Measurements from ENCODE around the gene ADGRG1. TPM values are rescaled to one million over a fixed set of nuclear protein-coding genes. Genes with fewer than 3 reads are reported as not detected.
"Not testable (repeated sequence)": the region's sequence is repeated elsewhere in the genome, so short reads cannot be mapped to it uniquely, and the experiment has no call there.

ADGRG1 gene
- total RNA-seq, 2 donors from 2014 or later, result 28.0 to 28.5 TPM

DNA sequence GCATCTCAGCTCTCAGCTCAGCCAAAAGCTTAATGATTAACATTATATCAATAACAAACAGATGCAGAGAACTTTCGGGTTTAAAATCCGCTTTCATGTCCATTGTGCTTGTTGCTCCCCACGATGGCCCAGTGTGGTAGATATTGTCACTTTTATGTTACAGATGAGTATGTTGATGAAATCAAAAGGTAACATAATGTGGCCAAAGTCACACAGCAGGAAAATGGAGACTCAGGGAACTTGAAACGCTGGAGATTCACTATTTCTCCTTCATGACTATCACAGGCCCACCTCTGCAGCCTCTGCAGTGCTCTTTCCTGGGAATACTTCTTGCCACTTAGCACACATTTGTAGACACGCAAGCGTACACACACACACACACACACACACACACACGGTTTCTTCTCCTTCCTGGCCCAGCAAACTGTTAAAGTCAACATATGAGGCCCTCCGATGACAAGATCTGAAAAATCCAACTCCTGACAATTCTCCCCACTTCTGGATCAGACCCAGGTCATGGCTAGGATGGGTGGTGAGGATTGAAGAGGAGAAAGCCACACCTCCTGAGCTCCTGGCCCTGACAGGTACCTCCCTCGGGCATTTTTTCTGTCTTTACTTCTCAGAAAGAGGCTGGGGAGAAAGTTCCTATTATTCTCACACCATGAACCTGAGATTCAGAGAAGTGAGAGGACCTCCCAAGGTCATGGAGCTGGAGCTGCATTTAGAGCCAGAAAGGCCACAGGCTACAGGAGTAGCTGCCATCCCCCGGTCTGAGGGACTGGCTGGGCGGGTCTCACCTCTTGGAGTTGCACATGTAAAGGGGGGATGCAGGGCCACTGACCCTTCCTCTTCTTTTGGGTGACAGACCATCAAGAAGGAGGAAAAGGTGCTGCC is 75.8 kb downstream of the ADGRG1 start:
- intact Hi-C loops (cut with DNase I), result no loop called here
- no peak for DNase-seq (ENCODE audit: low spot score)

- DNase-seq (ENCODE audit: low spot score), result peak; percentile 11
- intact Hi-C loops (cut with DNase I), result no loop called here
Measured at GRCh38 chr16:57704905-57705852, 76.7 kb downstream of the ADGRG1 start.

DNA sequence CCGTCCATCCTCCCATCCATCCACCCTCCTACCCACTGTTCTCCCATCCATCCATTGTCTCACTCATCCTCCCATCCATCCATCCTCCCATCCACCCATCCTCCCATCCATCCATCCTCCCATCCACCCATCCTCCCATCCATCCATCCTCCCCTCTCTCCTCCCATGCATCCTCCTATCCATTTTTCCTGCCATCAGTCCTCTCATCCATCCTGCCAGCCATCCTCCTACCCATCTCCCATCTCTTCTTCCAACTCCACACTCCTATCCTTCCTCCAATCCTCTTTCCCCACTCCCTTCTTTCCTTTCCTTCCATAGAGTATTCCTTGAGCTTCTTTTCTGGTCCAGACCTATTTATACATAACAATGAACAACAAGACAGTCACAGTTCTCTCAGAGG is 78.3 kb downstream of the ADGRG1 start:
- intact Hi-C loops (cut with DNase I), result no loop called here
- no peak for DNase-seq (ENCODE audit: low spot score)

GRCh38 chr16:57707331-57707730 is 78.9 kb downstream of the ADGRG1 start:
- intact Hi-C loops (cut with DNase I), result no loop called here
- peak; percentile 59 for DNase-seq (ENCODE audit: low spot score)

- peak; percentile 20 for DNase-seq (ENCODE audit: low spot score)
- intact Hi-C loops (cut with DNase I), result loop anchor here in 1 of 2 donors (1.0 kb wide), 1 partner anchor 40 kb away; the partner anchor contains the start of gene ADGRG3
Measured at GRCh38 chr16:57708168-57708567, 79.7 kb downstream of the ADGRG1 start.

GRCh38 chr16:57709663-57710062 is 81.2 kb downstream of the ADGRG1 start:
- DNase-seq (ENCODE audit: low spot score), result no peak
- intact Hi-C loops (cut with DNase I), result no loop called here

DNA sequence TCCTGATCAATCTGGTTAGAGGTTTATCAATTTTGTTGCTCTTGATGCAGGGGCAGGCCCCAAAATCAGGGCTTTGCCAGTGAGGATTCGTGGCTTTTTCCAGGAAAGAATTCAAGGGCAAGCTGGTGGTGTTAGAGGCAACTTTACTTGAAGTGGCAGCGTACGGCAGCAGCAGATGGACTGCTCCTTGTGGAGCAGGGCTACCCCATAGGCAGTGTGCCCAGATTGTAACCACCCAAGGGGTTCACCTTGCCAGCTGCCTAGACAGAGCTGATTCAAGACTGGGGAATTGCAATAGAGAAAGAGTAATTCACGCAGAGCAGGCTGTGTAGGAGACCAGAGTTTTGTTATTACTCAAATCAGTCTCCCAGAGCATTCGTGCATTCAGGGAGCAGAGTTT is 82.9 kb downstream of the ADGRG1 start:
- DNase-seq (ENCODE audit: low spot score), result no peak

DNA sequence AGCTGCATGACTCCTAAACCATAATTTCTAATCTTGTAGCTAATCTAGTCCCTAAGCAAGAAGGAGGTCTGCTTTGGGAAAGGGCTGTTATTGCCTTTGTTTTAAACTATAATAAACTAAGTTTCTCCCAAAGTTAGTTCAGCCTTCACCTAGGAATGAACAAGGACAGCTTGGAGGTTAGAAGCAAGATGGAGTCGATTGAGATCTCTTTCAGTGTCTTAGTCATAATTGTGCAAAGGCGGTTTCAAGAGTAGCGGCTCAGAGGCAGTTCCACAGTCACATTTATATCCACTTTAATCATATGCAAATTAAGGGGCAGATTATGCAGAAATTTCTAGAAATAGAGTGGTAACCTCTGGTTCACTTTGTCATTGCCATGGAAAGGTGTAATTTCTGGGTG is 83.6 kb downstream of the ADGRG1 start:
- DNase-seq (ENCODE audit: low spot score), result no peak
- intact Hi-C loops (cut with DNase I), result no loop called here

More for the DNA sequence above, 82.9 kb downstream of the ADGRG1 start:
- intact Hi-C loops (cut with DNase I), result no loop called here

GRCh38 chr16:57712569-57712968 is 84.1 kb downstream of the ADGRG1 start:
- peak; percentile 15 for DNase-seq (ENCODE audit: low spot score)

GRCh38 chr16:57713596-57713995 is 85.2 kb downstream of the ADGRG1 start:
- DNase-seq (ENCODE audit: low spot score), result no peak
- intact Hi-C loops (cut with DNase I), result no loop called here

More at GRCh38 chr16:57712569-57712968, 84.1 kb downstream of the ADGRG1 start:
- intact Hi-C loops (cut with DNase I), result not testable (repeated sequence)

DNA sequence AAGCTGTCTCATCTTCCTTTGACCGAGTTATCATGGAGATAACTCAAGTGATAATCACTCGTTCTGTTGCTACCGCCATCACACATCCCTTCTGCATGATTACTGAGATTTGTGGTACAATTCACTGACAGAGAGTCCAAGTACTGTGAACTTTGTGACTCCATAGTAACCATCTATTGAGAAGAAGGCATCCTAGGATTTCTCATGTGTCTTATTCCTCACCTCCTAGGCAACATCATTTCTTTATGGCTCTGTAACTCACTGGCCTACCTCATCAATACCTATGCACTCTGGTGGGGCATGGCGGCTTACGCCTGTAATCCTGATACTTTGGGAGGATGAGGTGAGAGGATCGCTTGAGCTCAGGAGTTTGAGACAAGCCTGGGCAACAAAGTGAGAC is 85.6 kb downstream of the ADGRG1 start:
- intact Hi-C loops (cut with DNase I), result no loop called here
- DNase-seq (ENCODE audit: low spot score), result no peak

Other genes starting within 250 kb of the ADGRG1 start
- gene CCL17, start 223.9 kb upstream of the ADGRG1 start, total RNA-seq, result not detected
- 10 to 100 TPM; 23.5 to 33.4 TPM for gene CIAPIN1, start 181.2 kb upstream of the ADGRG1 start, total RNA-seq
- gene COQ9, start 181.2 kb upstream of the ADGRG1 start, total RNA-seq, result 10 to 100 TPM; 30.1 to 39.6 TPM
- 10 to 100 TPM; 39.4 to 40.3 TPM for gene POLR2C, start 166.0 kb upstream of the ADGRG1 start, total RNA-seq
- gene DOK4, start 142.1 kb upstream of the ADGRG1 start, total RNA-seq, result 10 to 100 TPM; 29.2 to 31.1 TPM
- 10 to 100 TPM; 16.9 to 18.3 TPM for gene CCDC102A, start 92.1 kb upstream of the ADGRG1 start, total RNA-seq
- gene ADGRG5, start 86.0 kb upstream of the ADGRG1 start, total RNA-seq, result under 1 TPM; 0.05 to 0.32 TPM
- gene ADGRG3, start 39.7 kb downstream of the ADGRG1 start, total RNA-seq, result 10 to 100 TPM in 1 of 2 donors, 1 to 10 TPM in 1; 6.8 to 10.4 TPM
- not detected for gene DRC7, start 66.2 kb downstream of the ADGRG1 start, total RNA-seq
- gene KATNB1, start 107.1 kb downstream of the ADGRG1 start, total RNA-seq, result 10 to 100 TPM in 1 of 2 donors, 1 to 10 TPM in 1; 9.1 to 12.8 TPM
- 10 to 100 TPM; 63.9 to 67.7 TPM for gene KIFC3, start 173.9 kb downstream of the ADGRG1 start, total RNA-seq

All from posterior vena cava (tissue), 2 donors.